Measurements from ENCODE around the gene KRTAP10-9.

The KRTAP10-9 gene

DNA sequence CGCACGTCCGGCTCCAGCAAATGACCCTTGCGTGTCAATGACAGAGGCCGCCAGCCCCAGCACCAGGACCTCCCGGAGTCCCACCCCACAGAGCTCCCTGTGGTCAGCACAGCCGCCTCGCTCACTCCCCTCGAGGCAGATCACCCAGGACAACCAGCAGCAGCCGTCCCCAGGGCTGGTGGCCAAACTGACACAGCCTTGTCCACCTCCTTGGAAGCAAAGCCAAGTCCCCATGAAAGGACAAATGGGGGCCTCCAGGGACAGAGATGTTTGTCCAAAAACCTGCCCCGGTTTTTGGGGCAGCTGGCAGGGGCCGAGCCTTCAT lies 12.4 kb downstream of the KRTAP10-9 start:
- H3K9ac ChIP-seq (ENCODE audit: low read length) = no peak overlapping the region
- H3F3A ChIP-seq (ENCODE audit: insufficient read depth) = no peaks in the 10 kb centered on the region
- no peaks in the 10 kb centered on the region for H3K79me2 ChIP-seq (ENCODE audit: insufficient read depth, low read length)
- no peak overlapping the region for H2AFZ ChIP-seq (ENCODE audit: low read depth, low read length, severe bottlenecking)
- no peak overlapping the region for H3K4me3 ChIP-seq (ENCODE audit: insufficient read depth, low read length, poor library complexity, severe bottlenecking)
- H3K27me3 ChIP-seq (ENCODE audit: low read length) = no peaks in the 10 kb centered on the region
- TF ChIP-seq, protein P1, sequence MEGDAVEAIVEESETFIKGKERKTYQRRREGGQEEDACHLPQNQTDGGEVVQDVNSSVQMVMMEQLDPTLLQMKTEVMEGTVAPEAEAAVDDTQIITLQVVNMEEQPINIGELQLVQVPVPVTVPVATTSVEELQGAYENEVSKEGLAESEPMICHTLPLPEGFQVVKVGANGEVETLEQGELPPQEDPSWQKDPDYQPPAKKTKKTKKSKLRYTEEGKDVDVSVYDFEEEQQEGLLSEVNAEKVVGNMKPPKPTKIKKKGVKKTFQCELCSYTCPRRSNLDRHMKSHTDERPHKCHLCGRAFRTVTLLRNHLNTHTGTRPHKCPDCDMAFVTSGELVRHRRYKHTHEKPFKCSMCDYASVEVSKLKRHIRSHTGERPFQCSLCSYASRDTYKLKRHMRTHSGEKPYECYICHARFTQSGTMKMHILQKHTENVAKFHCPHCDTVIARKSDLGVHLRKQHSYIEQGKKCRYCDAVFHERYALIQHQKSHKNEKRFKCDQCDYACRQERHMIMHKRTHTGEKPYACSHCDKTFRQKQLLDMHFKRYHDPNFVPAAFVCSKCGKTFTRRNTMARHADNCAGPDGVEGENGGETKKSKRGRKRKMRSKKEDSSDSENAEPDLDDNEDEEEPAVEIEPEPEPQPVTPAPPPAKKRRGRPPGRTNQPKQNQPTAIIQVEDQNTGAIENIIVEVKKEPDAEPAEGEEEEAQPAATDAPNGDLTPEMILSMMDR (IDR thresholded peaks at IDR 0.05; ENCODE audit: insufficient read depth, low read length, poor library complexity, severe bottlenecking) = no peak
- no peak for TF ChIP-seq EZH2phosphoT487 (conservative IDR thresholded peaks at IDR 0.05; ENCODE audit: low read length)
- H3K27ac ChIP-seq (ENCODE audit: low read depth, low read length) = no peak overlapping the region
- no peak overlapping the region for H3K4me2 ChIP-seq (ENCODE audit: low read depth, low read length, poor library complexity, severe bottlenecking)
- H3K9me3 ChIP-seq (ENCODE audit: insufficient read depth, low read length) = peaks cover 4% of the 10 kb centered on the region; the same call in 1 of the 2 replicates
- H4K20me1 ChIP-seq (ENCODE audit: low read depth, low read length) = no peaks in the 10 kb centered on the region
- H3K9me2 ChIP-seq (replicated peaks; ENCODE audit: insufficient read depth, low read length) = no peaks in the 10 kb centered on the region
- H3K36me3 ChIP-seq (ENCODE audit: low read length) = no peaks in the 10 kb centered on the region

DNA sequence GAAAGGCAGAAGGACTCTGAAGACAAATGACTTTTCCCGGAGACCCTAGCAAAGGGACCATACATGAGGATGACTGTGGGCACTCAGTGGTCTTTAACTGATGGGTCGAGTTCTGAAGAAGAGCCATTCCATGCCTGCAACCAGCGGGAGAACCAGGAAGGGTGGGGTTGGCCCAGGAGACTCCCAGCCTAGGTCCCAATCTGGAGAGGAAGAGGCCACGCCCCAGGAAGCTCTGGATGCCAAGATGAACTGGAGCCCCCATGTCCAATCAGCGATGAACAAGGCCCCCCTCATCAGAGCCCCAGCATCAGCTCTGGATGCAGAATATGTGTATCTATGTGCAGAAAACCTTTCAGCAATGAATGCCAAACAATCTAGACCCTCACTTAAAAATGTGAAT lies 13.9 kb downstream of the KRTAP10-9 start:
- H3K4me2 ChIP-seq (ENCODE audit: low read depth, low read length, poor library complexity, severe bottlenecking) = no peak overlapping the region
- TF ChIP-seq EZH2phosphoT487 (conservative IDR thresholded peaks at IDR 0.05; ENCODE audit: low read length) = no peak
- TF ChIP-seq, protein P1 (IDR thresholded peaks at IDR 0.05; ENCODE audit: insufficient read depth, low read length, poor library complexity, severe bottlenecking) = no peak
- no peaks in the 10 kb centered on the region for H3F3A ChIP-seq (ENCODE audit: insufficient read depth)
- no peaks in the 10 kb centered on the region for H3K36me3 ChIP-seq (ENCODE audit: low read length)
- no peaks in the 10 kb centered on the region for H3K79me2 ChIP-seq (ENCODE audit: insufficient read depth, low read length)
- no peak overlapping the region for H3K4me3 ChIP-seq (ENCODE audit: insufficient read depth, low read length, poor library complexity, severe bottlenecking)
- H2AFZ ChIP-seq (ENCODE audit: low read depth, low read length, severe bottlenecking) = no peak overlapping the region
- no peaks in the 10 kb centered on the region for H4K20me1 ChIP-seq (ENCODE audit: low read depth, low read length)
- H3K9me2 ChIP-seq (replicated peaks; ENCODE audit: insufficient read depth, low read length) = no peaks in the 10 kb centered on the region
- H3K27ac ChIP-seq (ENCODE audit: low read depth, low read length) = no peak overlapping the region
- H3K9ac ChIP-seq (ENCODE audit: low read length) = no peak overlapping the region
- H3K27me3 ChIP-seq (ENCODE audit: low read length) = no peaks in the 10 kb centered on the region
- peaks cover 11% of the 10 kb centered on the region; the same call in 1 of the 2 replicates for H3K9me3 ChIP-seq (ENCODE audit: insufficient read depth, low read length)

DNA sequence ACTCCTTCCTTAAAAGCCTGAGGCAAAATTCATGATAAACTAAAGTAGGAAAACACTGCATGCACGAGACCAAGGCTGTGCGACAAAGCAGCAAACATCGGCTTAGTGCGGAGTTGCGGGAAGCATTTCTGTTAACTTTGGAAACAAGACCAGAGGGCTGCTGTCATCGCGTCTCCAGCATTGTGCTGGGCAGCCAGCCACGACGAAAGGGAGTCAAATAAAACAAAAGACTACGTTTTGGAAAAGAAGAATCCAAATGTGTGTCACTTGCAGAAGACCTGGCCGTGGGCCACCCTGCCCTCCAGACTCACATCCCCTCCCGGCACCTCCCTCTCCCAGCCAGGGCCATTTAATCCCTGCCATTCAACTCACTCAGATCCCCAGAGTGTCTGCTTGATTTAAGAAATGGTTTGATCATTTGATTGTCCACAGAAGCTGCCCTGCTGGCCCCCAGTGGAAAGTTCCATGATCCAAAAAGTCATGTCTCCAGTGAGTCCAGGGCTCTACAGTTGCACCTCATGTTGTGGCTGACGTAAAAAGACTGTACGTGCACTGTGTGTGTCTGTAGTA lies 16.9 kb downstream of the KRTAP10-9 start:
- H3K79me2 ChIP-seq (ENCODE audit: insufficient read depth, low read length) = no peaks in the 10 kb centered on the region
- H3K9ac ChIP-seq (ENCODE audit: low read length) = no peak overlapping the region
- no peaks in the 10 kb centered on the region for H4K20me1 ChIP-seq (ENCODE audit: low read depth, low read length)

More for the DNA sequence above, 16.9 kb downstream of the KRTAP10-9 start:
- Histone ChIP-seq H3K27ac (ENCODE audit: low read depth, low read length) (no peak overlapping the region), H3F3A (ENCODE audit: insufficient read depth) (no peaks in the 10 kb centered on the region), H3K9me2 (replicated peaks; ENCODE audit: insufficient read depth, low read length) (no peaks in the 10 kb centered on the region), H2AFZ (ENCODE audit: low read depth, low read length, severe bottlenecking) (no peak overlapping the region), H3K4me3 (ENCODE audit: insufficient read depth, low read length, poor library complexity, severe bottlenecking) (no peak overlapping the region), H3K4me2 (ENCODE audit: low read depth, low read length, poor library complexity, severe bottlenecking) (no peak overlapping the region), H3K9me3 (ENCODE audit: insufficient read depth, low read length) (peaks cover 11% of the 10 kb centered on the region; the same call in 1 of the 2 replicates), H3K27me3 (ENCODE audit: low read length) (no peaks in the 10 kb centered on the region), H3K36me3 (ENCODE audit: low read length) (no peaks in the 10 kb centered on the region)
- TF ChIP-seq, protein P1 (IDR thresholded peaks at IDR 0.05; ENCODE audit: insufficient read depth, low read length, poor library complexity, severe bottlenecking) = no peak
- no peak for TF ChIP-seq EZH2phosphoT487 (conservative IDR thresholded peaks at IDR 0.05; ENCODE audit: low read length)
